CD4-positive, alpha-beta T cell treated with Interferon gamma for 1 hour (primary cell): ENCODE results near the gene NR6A1.

Source experiments
- DNase-seq: peaks from one replicate; pipeline ENCODE4 v3.0.0-alpha.2; 2020

Gene NR6A1

GRCh38 chr9:124795881-124796431 lies 24.8 kb upstream of the NR6A1 start:
- DNase-seq: no peak

GRCh38 chr9:124794902-124795491 lies 23.9 kb upstream of the NR6A1 start:
- no peak for DNase-seq

GRCh38 chr9:124793015-124793541 lies 22.0 kb upstream of the NR6A1 start:
- peak; percentile 28 for DNase-seq

- DNase-seq: no peak
Observed at GRCh38 chr9:124792257-124793014, 21.3 kb upstream of the NR6A1 start.

- DNase-seq: no peak
Observed at GRCh38 chr9:124790801-124791505, 19.8 kb upstream of the NR6A1 start.

- no peak for DNase-seq
Observed at GRCh38 chr9:124790301-124790700, 19.2 kb upstream of the NR6A1 start.

- no peak for DNase-seq
Observed at GRCh38 chr9:124789531-124789930, 18.4 kb upstream of the NR6A1 start.

GRCh38 chr9:124788542-124789217 lies 17.6 kb upstream of the NR6A1 start:
- DNase-seq: no peak

- DNase-seq: no peak
Observed at GRCh38 chr9:124786881-124787573, 15.9 kb upstream of the NR6A1 start.

- no peak for DNase-seq
Observed at GRCh38 chr9:124784509-124784908, 13.4 kb upstream of the NR6A1 start.

- no peak for DNase-seq
Observed at GRCh38 chr9:124783830-124784229, 12.7 kb upstream of the NR6A1 start.

GRCh38 chr9:124782661-124783574 lies 11.8 kb upstream of the NR6A1 start:
- no peak for DNase-seq

GRCh38 chr9:124781967-124782660 lies 11.0 kb upstream of the NR6A1 start:
- no peak for DNase-seq

GRCh38 chr9:124780757-124781151 lies 9.6 kb upstream of the NR6A1 start:
- no peak for DNase-seq

GRCh38 chr9:124780060-124780756 lies 9.1 kb upstream of the NR6A1 start:
- DNase-seq: no peak

- DNase-seq: no peak
Observed at GRCh38 chr9:124779368-124780059, 8.4 kb upstream of the NR6A1 start.

- no peak for DNase-seq
Observed at GRCh38 chr9:124778575-124779367, 7.7 kb upstream of the NR6A1 start.

GRCh38 chr9:124776954-124777648 lies 6.0 kb upstream of the NR6A1 start, which contains the start of gene OLFML2A:
Gene OLFML2A (plus strand): TSS chr9:124777133. CDS start chr9:124777271, 138 bp downstream.
- peak; percentile 8 for DNase-seq
